ENCODE data around the gene CAV1.

The CAV1 gene

GRCh38 chr7:116546916-116547315 is 22.1 kb downstream of the CAV1 start:
- no peak overlapping the region for H3K4me3 ChIP-seq
- no peak for DNase-seq
- H3K27me3 ChIP-seq, result no peaks in the 10 kb centered on the region
- intact Hi-C loops (cut with DNase I; ENCODE audit: low total_unique reads), result no loop called here
- peaks cover 0 to 99% (median 31%) of the 10 kb centered on the region in 4 donors for H3K4me1 ChIP-seq
- peak overlapping the region; percentile 23 to 51 for H3K27ac ChIP-seq
- H3K36me3 ChIP-seq, result peaks cover 3 to 15% (median 10%) of the 10 kb centered on the region in 3 donors
- TF ChIP-seq CTCF (IDR thresholded peaks at IDR 0.05), result no peak
- no peaks in the 10 kb centered on the region for H3K9me3 ChIP-seq

- Histone ChIP-seq H3K4me3 (no peak overlapping the region), H3K27ac (peak overlapping the region; percentile 23 to 51), H3K4me1 (peaks cover 0 to 99% (median 30%) of the 10 kb centered on the region in 4 donors), H3K36me3 (peaks cover 3 to 16% (median 10%) of the 10 kb centered on the region in 3 donors), H3K27me3 (no peaks in the 10 kb centered on the region), H3K9me3 (no peaks in the 10 kb centered on the region)
- intact Hi-C loops (cut with DNase I; ENCODE audit: low total_unique reads), result no loop called here
- no peak for TF ChIP-seq CTCF (IDR thresholded peaks at IDR 0.05)
- DNase-seq, result no peak
Measured at GRCh38 chr7:116547347-116547746, 22.5 kb downstream of the CAV1 start.

- H3K4me1 ChIP-seq, result peaks cover 0 to 99% (median 31%) of the 10 kb centered on the region in 4 donors
- intact Hi-C loops (cut with DNase I; ENCODE audit: low total_unique reads), result no loop called here
- no peak overlapping the region for H3K4me3 ChIP-seq
- no peaks in the 10 kb centered on the region for H3K9me3 ChIP-seq
- H3K36me3 ChIP-seq, result peaks cover 3 to 16% (median 10%) of the 10 kb centered on the region in 3 donors
- DNase-seq, result no peak
- no peaks in the 10 kb centered on the region for H3K27me3 ChIP-seq
- H3K27ac ChIP-seq, result peak overlapping the region; percentile 23 to 51
- no peak for TF ChIP-seq CTCF (IDR thresholded peaks at IDR 0.05)
Measured at GRCh38 chr7:116548506-116548905, 23.7 kb downstream of the CAV1 start.

- Histone ChIP-seq H3K9me3 (no peaks in the 10 kb centered on the region), H3K27me3 (no peaks in the 10 kb centered on the region), H3K27ac (peak overlapping the region in 1 of 2 donors; percentile 51), H3K4me1 (peaks cover 0 to 99% (median 38%) of the 10 kb centered on the region in 4 donors), H3K4me3 (no peak overlapping the region), H3K36me3 (peaks cover 3 to 16% (median 10%) of the 10 kb centered on the region in 3 donors)
- no peak for TF ChIP-seq CTCF (IDR thresholded peaks at IDR 0.05)
- intact Hi-C loops (cut with DNase I; ENCODE audit: low total_unique reads), result no loop called here
- DNase-seq, result no peak
Measured at GRCh38 chr7:116549370-116549769, 24.5 kb downstream of the CAV1 start.

GRCh38 chr7:116551692-116552091 is 26.9 kb downstream of the CAV1 start:
- no peak for TF ChIP-seq CTCF (IDR thresholded peaks at IDR 0.05)
- H3K27ac ChIP-seq, result peak overlapping the region; percentile 73 to 80
- intact Hi-C loops (cut with DNase I; ENCODE audit: low total_unique reads), result no loop called here
- no peaks in the 10 kb centered on the region for H3K9me3 ChIP-seq
- H3K36me3 ChIP-seq, result peaks cover 3 to 16% (median 10%) of the 10 kb centered on the region in 3 donors
- no peak overlapping the region for H3K4me3 ChIP-seq
- H3K4me1 ChIP-seq, result peaks cover 0 to 98% (median 33%) of the 10 kb centered on the region in 4 donors
- no peak for DNase-seq
- no peaks in the 10 kb centered on the region for H3K27me3 ChIP-seq

GRCh38 chr7:116552602-116553001 is 27.8 kb downstream of the CAV1 start:
- peaks cover 3 to 16% (median 10%) of the 10 kb centered on the region in 3 donors for H3K36me3 ChIP-seq
- H3K27ac ChIP-seq, result peak overlapping the region; percentile 73 to 80
- no peak overlapping the region for H3K4me3 ChIP-seq
- DNase-seq, result no peak
- peaks cover 0 to 98% (median 32%) of the 10 kb centered on the region in 4 donors for H3K4me1 ChIP-seq
- intact Hi-C loops (cut with DNase I; ENCODE audit: low total_unique reads), result no loop called here
- no peaks in the 10 kb centered on the region for H3K9me3 ChIP-seq
- no peak for TF ChIP-seq CTCF (IDR thresholded peaks at IDR 0.05)
- H3K27me3 ChIP-seq, result no peaks in the 10 kb centered on the region
